ENCODE data around the gene CWC27. TPM values are rescaled to one million over a fixed set of nuclear protein-coding genes. Genes with fewer than 3 reads are reported as not detected.

CWC27 gene
- total RNA-seq, 1 experiment from 2014 or later, result 12.6 TPM

DNA sequence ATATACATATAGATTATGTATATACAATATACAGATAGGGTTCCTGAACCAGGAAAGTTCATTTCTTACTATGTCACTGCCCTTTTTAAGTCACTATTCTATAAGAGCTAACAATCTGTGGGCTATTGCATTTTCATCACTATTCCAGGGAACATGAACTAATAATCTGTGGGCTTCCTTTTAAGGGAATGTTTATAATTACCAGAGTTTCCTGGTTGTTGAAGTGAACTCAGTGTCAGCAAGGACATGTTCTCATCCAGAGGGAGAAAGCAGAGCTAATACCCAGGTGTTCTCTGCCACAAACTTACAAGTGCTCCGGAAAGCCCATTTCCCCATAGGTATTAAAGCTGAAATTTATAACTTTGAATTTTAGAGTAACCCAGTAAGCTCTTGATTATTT lies 69.6 kb downstream of the CWC27 start:
- Histone ChIP-seq H3K9ac (ENCODE audit: low read length) (no peak overlapping the region), H4K20me1 (ENCODE audit: low read length) (no peaks in the 10 kb centered on the region), H3K79me2 (ENCODE audit: low read length) (no peaks in the 10 kb centered on the region), H3K9me3 (ENCODE audit: low read length) (no peaks in the 10 kb centered on the region), H3K4me2 (ENCODE audit: low read length) (no peak overlapping the region), H3K27me3 (ENCODE audit: low read length) (no peaks in the 10 kb centered on the region), H3K27ac (ENCODE audit: low read length) (peak overlapping the region; percentile 56), H3K4me3 (ENCODE audit: low read length) (no peak overlapping the region), H3K36me3 (ENCODE audit: low read depth, low read length) (no peaks in the 10 kb centered on the region), H3K4me1 (ENCODE audit: insufficient read depth, low read length) (peaks cover 17% of the 10 kb centered on the region), H3K9me2 (replicated peaks; ENCODE audit: low read length) (no peaks in the 10 kb centered on the region), H2AFZ (ENCODE audit: low read length) (no peak overlapping the region), H3F3A (ENCODE audit: low read length, unreplicated experiment) (no peaks in the 10 kb centered on the region)
- no peak for DNase-seq
- ATAC-seq, result no peak; the same call in 1 of the 2 replicates
- no TSS peak for BruUV-seq (replicated peaks)
- ChIA-PET CTCF (no interaction called here), POLR2A (ENCODE audit: unreplicated experiment) (no interaction called here)
- intact Hi-C loops (cut with micrococcal nuclease), result no loop called here
- TF ChIP-seq EZH2phosphoT487 (IDR thresholded peaks at IDR 0.05; ENCODE audit: borderline replicate concordance, low read length) (no peak), CTCF (conservative IDR thresholded peaks at IDR 0.05; ENCODE audit: low read depth, low read length) (no peak)

DNA sequence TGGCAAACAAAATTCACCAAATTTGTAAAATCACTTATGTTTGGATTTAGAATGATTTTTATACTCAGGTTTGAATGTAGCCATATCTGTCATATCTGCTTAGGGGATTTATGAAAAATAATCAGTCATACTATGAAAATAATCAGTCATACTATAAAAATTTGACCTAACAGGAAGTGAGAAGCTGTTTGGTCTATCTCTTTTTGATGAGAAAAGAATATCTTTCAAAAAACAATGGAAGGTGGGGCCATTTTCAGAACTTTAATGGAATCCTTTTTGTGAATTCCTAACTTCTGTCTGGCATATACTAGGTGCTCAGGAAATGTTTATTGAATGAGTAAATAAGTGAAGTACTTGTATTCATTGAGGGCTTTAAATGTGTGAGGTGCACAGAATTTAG lies 70.1 kb downstream of the CWC27 start:
- H3K4me1 ChIP-seq (ENCODE audit: insufficient read depth, low read length), result peaks cover 17% of the 10 kb centered on the region
- H3K36me3 ChIP-seq (ENCODE audit: low read depth, low read length), result no peaks in the 10 kb centered on the region
- H4K20me1 ChIP-seq (ENCODE audit: low read length), result no peaks in the 10 kb centered on the region
- H3K27me3 ChIP-seq (ENCODE audit: low read length), result no peaks in the 10 kb centered on the region
- H2AFZ ChIP-seq (ENCODE audit: low read length), result no peak overlapping the region
- ATAC-seq (peak; percentile 57), DNase-seq (peak; percentile 43)
- no peaks in the 10 kb centered on the region for H3K79me2 ChIP-seq (ENCODE audit: low read length)
- H3F3A ChIP-seq (ENCODE audit: low read length, unreplicated experiment), result no peaks in the 10 kb centered on the region
- no peak for TF ChIP-seq EZH2phosphoT487 (IDR thresholded peaks at IDR 0.05; ENCODE audit: borderline replicate concordance, low read length)
- no peak for TF ChIP-seq EZH2 (IDR thresholded peaks at IDR 0.05; ENCODE audit: low read length, unreplicated experiment)
- TF ChIP-seq CTCF (conservative IDR thresholded peaks at IDR 0.05; ENCODE audit: low read depth, low read length), result no peak
- CTCF ChIA-PET, result no interaction called here
- no peak overlapping the region for H3K4me3 ChIP-seq (ENCODE audit: low read length)
- intact Hi-C loops (cut with micrococcal nuclease), result no loop called here
- H3K9ac ChIP-seq (ENCODE audit: low read length), result no peak overlapping the region
- no peak overlapping the region for H3K4me2 ChIP-seq (ENCODE audit: low read length)
- BruUV-seq (replicated peaks), result no TSS peak
- H3K9me3 ChIP-seq (ENCODE audit: low read length), result no peaks in the 10 kb centered on the region
- no peaks in the 10 kb centered on the region for H3K9me2 ChIP-seq (replicated peaks; ENCODE audit: low read length)
- peak overlapping the region; percentile 56 for H3K27ac ChIP-seq (ENCODE audit: low read length)
- POLR2A ChIA-PET (ENCODE audit: unreplicated experiment), result no interaction called here

- Histone ChIP-seq H2AFZ (ENCODE audit: low read length) (no peak overlapping the region), H3F3A (ENCODE audit: low read length, unreplicated experiment) (no peaks in the 10 kb centered on the region), H3K9ac (ENCODE audit: low read length) (no peak overlapping the region), H3K4me1 (ENCODE audit: insufficient read depth, low read length) (peaks cover 17% of the 10 kb centered on the region), H3K9me3 (ENCODE audit: low read length) (no peaks in the 10 kb centered on the region), H4K20me1 (ENCODE audit: low read length) (no peaks in the 10 kb centered on the region), H3K79me2 (ENCODE audit: low read length) (no peaks in the 10 kb centered on the region), H3K36me3 (ENCODE audit: low read depth, low read length) (peaks cover 1% of the 10 kb centered on the region; the same call in 1 of the 2 replicates), H3K9me2 (replicated peaks; ENCODE audit: low read length) (no peaks in the 10 kb centered on the region), H3K4me3 (ENCODE audit: low read length) (no peak overlapping the region), H3K27me3 (ENCODE audit: low read length) (no peaks in the 10 kb centered on the region), H3K27ac (ENCODE audit: low read length) (no peak overlapping the region), H3K4me2 (ENCODE audit: low read length) (no peak overlapping the region)
- BruUV-seq (replicated peaks), result no TSS peak
- TF ChIP-seq CTCF (conservative IDR thresholded peaks at IDR 0.05; ENCODE audit: low read depth, low read length) (no peak), EZH2phosphoT487 (IDR thresholded peaks at IDR 0.05; ENCODE audit: borderline replicate concordance, low read length) (no peak), EZH2 (IDR thresholded peaks at IDR 0.05; ENCODE audit: low read length, unreplicated experiment) (no peak)
- ATAC-seq, result no peak
- intact Hi-C loops (cut with micrococcal nuclease), result no loop called here
- no peak for DNase-seq
- CTCF ChIA-PET, result no interaction called here
- POLR2A ChIA-PET (ENCODE audit: unreplicated experiment), result no interaction called here
Observed at GRCh38 chr5:64839936-64840335, 71.2 kb downstream of the CWC27 start.

Data from PC-3 (cell line).